HepG2 (cell line): ENCODE results near the gene TMEM63B. TPM values are rescaled to one million over a fixed set of nuclear protein-coding genes. Genes with fewer than 3 reads are reported as not detected.

Experiments used
- AGO2 ChIP-seq: fragments of 200-400 bp; formaldehyde crosslinking; optimal IDR thresholded peaks from 2 replicates; pipeline ENCODE3; 2017; ENCODE audit warnings: mild to moderate bottlenecking, low read depth, low read length, moderate library complexity
- GABPB1 ChIP-seq: IDR thresholded peaks from 2 replicates; pipeline ENCODE4 v1.6.1; 2016; ENCODE audit warnings: mild to moderate bottlenecking, missing genetic modification reagents, moderate library complexity, missing compliant biosample characterization
- GTF2F1 ChIP-seq: fragments of 150-350 bp; IDR thresholded peaks from 2 replicates; pipeline ENCODE4 v1.6.1; 2014; ENCODE audit warnings: low read length
- ISL2 ChIP-seq: sonication (generic); formaldehyde crosslinking; IDR thresholded peaks from 2 replicates; pipeline ENCODE4 v1.5.0; 2020; ENCODE audit warnings: missing genetic modification reagents
- NFAT5 ChIP-seq: sonication (generic); formaldehyde crosslinking; IDR thresholded peaks from 2 replicates; pipeline ENCODE4 v1.4.0; 2020; ENCODE audit warnings: missing genetic modification reagents
- PAF1 ChIP-seq: IDR thresholded peaks from 2 replicates; pipeline ENCODE4 v1.6.1; 2016; ENCODE audit warnings: missing genetic modification reagents, missing compliant biosample characterization
- PRPF4 ChIP-seq: fragments of 200-400 bp; formaldehyde crosslinking; IDR thresholded peaks from 2 replicates; pipeline ENCODE4 v1.6.1; 2016; ENCODE audit warnings: low read length, low read depth; ENCODE audit not compliant: poor library complexity, severe bottlenecking
- SIN3B ChIP-seq: fragments of 150-350 bp; IDR thresholded peaks from 2 replicates; pipeline ENCODE4 v1.6.1; 2014; ENCODE audit warnings: low read length
- SKIL ChIP-seq: sonication (generic); formaldehyde crosslinking; IDR thresholded peaks from 2 replicates; pipeline ENCODE4 v1.8.0; 2022; ENCODE audit warnings: missing genetic modification reagents, mild to moderate bottlenecking, moderate library complexity, borderline replicate concordance
- UBTF ChIP-seq: sonication (generic); formaldehyde crosslinking; IDR thresholded peaks from 2 replicates; pipeline ENCODE4 v1.4.0; 2020; ENCODE audit warnings: mild to moderate bottlenecking, missing genetic modification reagents
- ZNF264 ChIP-seq: sonication (generic); formaldehyde crosslinking; IDR thresholded peaks from 2 replicates; pipeline ENCODE4 v1.4.0; 2020; ENCODE audit warnings: missing genetic modification reagents
- ZNF382 ChIP-seq: sonication (generic); formaldehyde crosslinking; IDR thresholded peaks from 2 replicates; pipeline ENCODE4 v1.5.0; 2020; ENCODE audit warnings: missing genetic modification reagents, mild to moderate bottlenecking, borderline replicate concordance
- ZNF607 ChIP-seq: sonication (generic); formaldehyde crosslinking; IDR thresholded peaks from 2 replicates; pipeline ENCODE4 v1.5.1; 2020; ENCODE audit warnings: missing genetic modification reagents, mild to moderate bottlenecking, borderline replicate concordance
- ZNF660 ChIP-seq: sonication (generic); formaldehyde crosslinking; IDR thresholded peaks from 2 replicates; pipeline ENCODE4 v1.5.1; 2020; ENCODE audit warnings: mild to moderate bottlenecking, low read depth, missing genetic modification reagents, borderline replicate concordance
- ZNF770 ChIP-seq: sonication (generic); formaldehyde crosslinking; IDR thresholded peaks from 2 replicates; pipeline ENCODE4 v1.5.0; 2020; ENCODE audit warnings: mild to moderate bottlenecking, missing genetic modification reagents
- polyA plus RNA-seq, 8 experiments: library from polyadenylated mRNA; depleted of rRNA in 3 of 8; stranded (reverse) in 7 of 8; unstranded in 1 of 8; fragments of >200 nt; fragmentation: Illumina TruSeq in 4 of 8; extraction: Trizol in 4 of 8; gene quantifications; 2 replicates each; pipeline versions ENCODE4 v1.2.1 to v1.2.3, GENCODE V29; 2011 to 2016; ENCODE audit warnings: low read depth in 4 of 8, missing spikeins in 1 of 8, mixed read lengths in 1 of 8; ENCODE audit not compliant: insufficient read depth in 1 of 8
- total RNA-seq, 5 experiments: library from RNA; depleted of rRNA; stranded (reverse); fragments of >200 nt; fragmentation: Illumina TruSeq; extraction: Trizol; gene quantifications; 2 replicates each; pipeline ENCODE4 v1.2.3, GENCODE V29; 2016; ENCODE audit warnings: low read depth in 1 of 5
- TF ChIP-seq, protein P1 (sequence below): sonication (generic); formaldehyde crosslinking; IDR thresholded peaks from 2 replicates; pipeline ENCODE4 v1.4.0; 2020; ENCODE audit warnings: missing genetic modification reagents, borderline replicate concordance

Gene TMEM63B
- total and polyA plus RNA-seq, 2 of the 13 experiments (the other 11 are each of a cell fraction or from before 2014, with no cell fraction given), result 27.4 to 75.8 TPM

- TF ChIP-seq UBTF (CRISPR knock-in tag), result no peak
- TF ChIP-seq SKIL (CRISPR knock-in tag), result no peak
- TF ChIP-seq PAF1 (CRISPR knock-in tag), result no peak
- TF ChIP-seq ZNF660 (CRISPR knock-in tag), result no peak
- no peak for TF ChIP-seq ZNF770 (CRISPR knock-in tag)
- TF ChIP-seq SIN3B, result no peak
- TF ChIP-seq ISL2 (CRISPR knock-in tag), result 0 out of 2 replicates have a peak, but pooled peaks have one; percentile 18
- TF ChIP-seq AGO2, result no peak
- no peak for TF ChIP-seq ZNF382
- no peak for TF ChIP-seq ZNF264 (CRISPR knock-in tag)
- TF ChIP-seq, protein P1, sequence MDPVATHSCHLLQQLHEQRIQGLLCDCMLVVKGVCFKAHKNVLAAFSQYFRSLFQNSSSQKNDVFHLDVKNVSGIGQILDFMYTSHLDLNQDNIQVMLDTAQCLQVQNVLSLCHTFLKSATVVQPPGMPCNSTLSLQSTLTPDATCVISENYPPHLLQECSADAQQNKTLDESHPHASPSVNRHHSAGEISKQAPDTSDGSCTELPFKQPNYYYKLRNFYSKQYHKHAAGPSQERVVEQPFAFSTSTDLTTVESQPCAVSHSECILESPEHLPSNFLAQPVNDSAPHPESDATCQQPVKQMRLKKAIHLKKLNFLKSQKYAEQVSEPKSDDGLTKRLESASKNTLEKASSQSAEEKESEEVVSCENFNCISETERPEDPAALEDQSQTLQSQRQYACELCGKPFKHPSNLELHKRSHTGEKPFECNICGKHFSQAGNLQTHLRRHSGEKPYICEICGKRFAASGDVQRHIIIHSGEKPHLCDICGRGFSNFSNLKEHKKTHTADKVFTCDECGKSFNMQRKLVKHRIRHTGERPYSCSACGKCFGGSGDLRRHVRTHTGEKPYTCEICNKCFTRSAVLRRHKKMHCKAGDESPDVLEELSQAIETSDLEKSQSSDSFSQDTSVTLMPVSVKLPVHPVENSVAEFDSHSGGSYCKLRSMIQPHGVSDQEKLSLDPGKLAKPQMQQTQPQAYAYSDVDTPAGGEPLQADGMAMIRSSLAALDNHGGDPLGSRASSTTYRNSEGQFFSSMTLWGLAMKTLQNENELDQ (CRISPR knock-in tag), result no peak
- TF ChIP-seq ZNF607 (CRISPR knock-in tag), result 0 out of 2 replicates have a peak, but pooled peaks have one; percentile 27
- no peak for TF ChIP-seq PRPF4
- no peak for TF ChIP-seq GABPB1 (CRISPR knock-in tag)
- no peak for TF ChIP-seq GTF2F1
- no peak for TF ChIP-seq NFAT5 (CRISPR knock-in tag)
Measured at GRCh38 chr6:44099192-44099591, 28.2 kb upstream of the TMEM63B start (continued).
